SHP77 (cell line): ENCODE data around the gene PDCL2.
"Not testable (repeated sequence)": the region's sequence is repeated elsewhere in the genome, so short reads cannot be mapped to it uniquely, and the experiment has no call there.

Experiments
- DNase-seq, 2 experiments: peaks; one replicate each; lab custom pipeline; 2025; lab: John Stamatoyannopoulos, UW

PDCL2 gene

GRCh38 chr4:55588160-55588559, 3.9 kb downstream of the PDCL2 start:
- DNase-seq, result no peak

GRCh38 chr4:55582773-55583172, 9.3 kb downstream of the PDCL2 start:
- not testable (repeated sequence) for DNase-seq

GRCh38 chr4:55578341-55579010, 13.6 kb downstream of the PDCL2 start:
- no peak for DNase-seq

GRCh38 chr4:55575513-55575912, 16.5 kb downstream of the PDCL2 start:
- DNase-seq, result no peak

GRCh38 chr4:55574252-55574651, 17.8 kb downstream of the PDCL2 start:
- DNase-seq, result no peak

- no peak for DNase-seq
Observed at GRCh38 chr4:55571806-55572205, 20.2 kb downstream of the PDCL2 start.

- no peak for DNase-seq
Observed at GRCh38 chr4:55568905-55569504, 23.0 kb downstream of the PDCL2 start.

- no peak for DNase-seq
Observed at GRCh38 chr4:55561889-55562288, 30.2 kb downstream of the PDCL2 start.

GRCh38 chr4:55560096-55560495, 31.9 kb downstream of the PDCL2 start:
- no peak for DNase-seq

GRCh38 chr4:55554453-55555030, 37.5 kb downstream of the PDCL2 start:
- DNase-seq, result no peak

GRCh38 chr4:55553441-55554201, 38.4 kb downstream of the PDCL2 start:
- no peak for DNase-seq

- not testable (repeated sequence) for DNase-seq
Observed at GRCh38 chr4:55551964-55552363, 40.1 kb downstream of the PDCL2 start.

- DNase-seq, result no peak
Observed at GRCh38 chr4:55549888-55550287, 42.2 kb downstream of the PDCL2 start.

GRCh38 chr4:55547918-55548317, 44.1 kb downstream of the PDCL2 start:
- no peak for DNase-seq

GRCh38 chr4:55547466-55547770, 44.6 kb downstream of the PDCL2 start:
- no peak for DNase-seq

GRCh38 chr4:55546756-55547465, 45.1 kb downstream of the PDCL2 start, which contains the start of gene CLOCK:
CLOCK (minus strand) TSS chr4:55546909; CDS start chr4:55482785, 64,124 bp downstream.
- peak; percentile 89 to 97 for DNase-seq

GRCh38 chr4:55546506-55546755, 45.6 kb downstream of the PDCL2 start:
- DNase-seq, result no peak

- peak; percentile 71 to 80 for DNase-seq
Observed at GRCh38 chr4:55545641-55546505, 46.2 kb downstream of the PDCL2 start.

- DNase-seq, result no peak
Observed at GRCh38 chr4:55545151-55545550, 46.9 kb downstream of the PDCL2 start.

GRCh38 chr4:55543858-55544257, 48.2 kb downstream of the PDCL2 start:
- DNase-seq, result no peak

- DNase-seq, result no peak
Observed at GRCh38 chr4:55540271-55540670, 51.8 kb downstream of the PDCL2 start.

- no peak for DNase-seq
Observed at GRCh38 chr4:55539658-55540057, 52.4 kb downstream of the PDCL2 start.
